GM23248 (cell line): ENCODE measurements around the gene SLC28A3.

Experiments
- EZH2 ChIP-seq: fragments of 200-600 bp; sonication (generic); IDR thresholded peaks from 2 replicates; pipeline ENCODE4 v1.6.1; 2018; ENCODE audit warnings: antibody characterized with exemption, mild to moderate bottlenecking; ENCODE audit not compliant: insufficient read depth, poor library complexity, severe bottlenecking
- EZH2phosphoT487 ChIP-seq: fragments of 200-600 bp; sonication (generic); IDR thresholded peaks from 2 replicates; pipeline ENCODE4 v1.6.1; 2018; ENCODE audit warnings: antibody characterized with exemption, moderate library complexity, mild to moderate bottlenecking, low read depth; ENCODE audit not compliant: insufficient read depth

DNA sequence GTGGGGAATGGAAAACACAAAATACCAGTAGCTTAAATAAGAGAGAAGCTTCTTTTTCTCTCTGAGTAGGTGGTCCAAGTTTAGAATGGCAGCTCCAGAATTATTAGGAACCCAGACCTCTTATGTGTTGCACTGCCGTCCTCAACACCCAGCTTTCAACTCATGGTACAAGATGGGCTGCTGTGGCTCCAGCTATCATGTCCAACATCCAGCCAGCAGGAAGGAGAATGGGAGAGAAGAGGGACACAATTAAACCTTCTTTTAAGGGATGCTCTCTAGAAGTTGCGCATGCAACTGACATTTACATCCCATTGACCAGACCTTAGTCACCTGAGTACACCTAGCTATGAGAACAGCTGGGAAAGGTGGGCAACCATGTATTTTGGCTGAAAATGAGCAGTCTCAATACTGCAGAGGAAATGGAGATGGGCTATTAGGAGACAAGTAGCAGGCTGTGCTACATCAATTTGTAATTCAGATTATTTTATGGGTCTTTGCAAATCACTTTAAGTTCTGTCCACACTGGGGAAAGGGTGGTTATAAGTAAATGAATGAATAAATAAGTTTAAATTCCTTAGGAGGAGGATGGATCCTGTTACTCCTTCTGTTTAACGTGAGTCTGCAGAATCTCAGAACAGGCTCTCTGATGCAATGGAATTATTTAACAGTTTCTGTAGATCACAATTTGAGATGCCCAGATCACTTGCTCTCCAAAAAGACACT is 76.1 kb downstream of the SLC28A3 start:
- TF ChIP-seq EZH2 (no peak), EZH2phosphoT487 (no peak)
